ENCODE measurements around the gene LRR1.

GRCh38 chr14:49553892-49554291 lies 44.8 kb upstream of the LRR1 start:
- TF ChIP-seq CTCF (IDR thresholded peaks at IDR 0.05) (no peak), POLR2AphosphoS5 (IDR thresholded peaks at IDR 0.05) (no peak), EP300 (IDR thresholded peaks at IDR 0.05) (no peak)

Data from suprapubic skin (tissue), 4 donors.